Esophagus muscularis mucosa (tissue), 4 donors: Measurements from ENCODE around the gene UBR3. TPM values are rescaled to one million over a fixed set of nuclear protein-coding genes. Genes with fewer than 3 reads are reported as not detected.

Source experiments
- DNase-seq: peaks from one replicate; pipeline ENCODE4 v3.0.0-alpha.2; 2017; ENCODE audit errors: extremely low spot score
- H3K27ac ChIP-seq, 4 donors: fragments of 200-600 bp; sonication (generic); replicated peaks in 1 of 4; 1 replicate in 3 of 4; 2 replicates in 1 of 4; pipeline ENCODE4 v1.5.1; 2016 to 2019; ENCODE audit warnings: mild to moderate bottlenecking in 1 of 4
- H3K27me3 ChIP-seq, 4 donors: fragments of 200-600 bp; sonication (generic); one replicate each; pipeline versions ENCODE4 v1.5.1 to v1.6.0; 2016 to 2019
- H3K36me3 ChIP-seq, 4 donors: fragments of 200-600 bp; sonication (generic); one replicate each; pipeline ENCODE4 v1.5.1; 2016 to 2019
- H3K4me1 ChIP-seq, 4 donors: fragments of 200-600 bp; sonication (generic); one replicate each; pipeline ENCODE4 v1.5.1; 2016 to 2019
- H3K4me3 ChIP-seq, 4 donors: fragments of 200-600 bp; sonication (generic); 1 replicate in 2 of 4; 2 replicates in 2 of 4; pipeline ENCODE4 v1.5.1; 2016 to 2019; ENCODE audit warnings: mild to moderate bottlenecking in 4 of 4, moderate library complexity in 1 of 4
- H3K9me3 ChIP-seq, 4 donors: fragments of 200-600 bp; sonication (generic); 1 replicate in 3 of 4; 2 replicates in 1 of 4; pipeline ENCODE4 v1.5.1; 2016 to 2019
- EP300 ChIP-seq: sonication (generic); formaldehyde crosslinking; IDR thresholded peaks from one replicate; pipeline ENCODE4 v1.6.1; 2017; ENCODE audit warnings: antibody characterized with exemption
- POLR2A ChIP-seq: fragments of 450-650 bp; IDR thresholded peaks from one replicate; pipeline ENCODE4 v1.6.1; 2017; ENCODE audit warnings: antibody characterized with exemption, moderate library complexity, mild to moderate bottlenecking, low read depth
- POLR2AphosphoS5 ChIP-seq, 2 donors: sonication (generic); formaldehyde crosslinking; IDR thresholded peaks; one replicate each; pipeline ENCODE4 v1.6.1; 2017; ENCODE audit warnings: antibody characterized with exemption in 2 of 2
- WGBS: methylation state at CpG from one replicate; pipeline ENCODE4 v1.1.5; 2018; 5-methylcytosine and 5-hydroxymethylcytosine counted together
- intact Hi-C: fragments of 100-400 bp; cut with DNase I; formaldehyde crosslinking; loops from one replicate; pipeline ENCODE4 v1.15.1; 2023
- total RNA-seq, 4 donors: library from RNA; depleted of rRNA; stranded (reverse); fragments of >200 nt; gene quantifications; one replicate each; pipeline versions ENCODE4 v1.1.0 to v1.2.1, GENCODE V29; 2016
- TF ChIP-seq, protein P1 (sequence below), 3 experiments: fragments of 200-600 bp in 2 of 3; fragments of 450-650 bp in 1 of 3; sonication (generic) in 2 of 3; IDR thresholded peaks; one replicate each; pipeline ENCODE4 v1.5.1; 2017 to 2019; ENCODE audit warnings: antibody characterized with exemption in 3 of 3, mild to moderate bottlenecking in 2 of 3, moderate library complexity in 1 of 3

Gene UBR3
- total RNA-seq, 4 donors from 2014 or later = 46.1 to 80.2 (median 58.8) TPM

DNA sequence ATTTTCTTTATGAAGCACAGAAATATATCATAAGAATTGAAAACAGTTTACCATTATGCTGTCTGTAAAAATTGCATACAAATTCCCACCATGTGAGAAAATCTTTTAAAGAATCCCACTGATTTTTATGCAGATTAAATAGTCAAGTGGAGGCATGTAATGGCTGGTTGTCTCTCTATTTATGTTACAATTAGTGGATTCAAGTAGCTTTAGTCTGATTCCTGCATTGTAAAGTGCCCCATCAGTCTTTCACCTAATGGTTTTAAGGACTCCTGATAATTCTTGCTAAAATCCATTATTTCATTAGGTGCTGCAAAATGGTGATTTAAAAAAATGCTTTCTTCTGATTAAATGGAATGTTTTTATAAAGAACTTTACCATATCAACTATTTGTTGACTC, 202.3 kb downstream of the UBR3 start:
- intact Hi-C loops = no loop called here
- DNase-seq = no peak
- TF ChIP-seq, protein P1, sequence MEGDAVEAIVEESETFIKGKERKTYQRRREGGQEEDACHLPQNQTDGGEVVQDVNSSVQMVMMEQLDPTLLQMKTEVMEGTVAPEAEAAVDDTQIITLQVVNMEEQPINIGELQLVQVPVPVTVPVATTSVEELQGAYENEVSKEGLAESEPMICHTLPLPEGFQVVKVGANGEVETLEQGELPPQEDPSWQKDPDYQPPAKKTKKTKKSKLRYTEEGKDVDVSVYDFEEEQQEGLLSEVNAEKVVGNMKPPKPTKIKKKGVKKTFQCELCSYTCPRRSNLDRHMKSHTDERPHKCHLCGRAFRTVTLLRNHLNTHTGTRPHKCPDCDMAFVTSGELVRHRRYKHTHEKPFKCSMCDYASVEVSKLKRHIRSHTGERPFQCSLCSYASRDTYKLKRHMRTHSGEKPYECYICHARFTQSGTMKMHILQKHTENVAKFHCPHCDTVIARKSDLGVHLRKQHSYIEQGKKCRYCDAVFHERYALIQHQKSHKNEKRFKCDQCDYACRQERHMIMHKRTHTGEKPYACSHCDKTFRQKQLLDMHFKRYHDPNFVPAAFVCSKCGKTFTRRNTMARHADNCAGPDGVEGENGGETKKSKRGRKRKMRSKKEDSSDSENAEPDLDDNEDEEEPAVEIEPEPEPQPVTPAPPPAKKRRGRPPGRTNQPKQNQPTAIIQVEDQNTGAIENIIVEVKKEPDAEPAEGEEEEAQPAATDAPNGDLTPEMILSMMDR (IDR thresholded peaks at IDR 0.05) = no peak
- TF ChIP-seq POLR2A (no peak), POLR2AphosphoS5 (IDR thresholded peaks at IDR 0.05) (no peak), EP300 (no peak)

DNA sequence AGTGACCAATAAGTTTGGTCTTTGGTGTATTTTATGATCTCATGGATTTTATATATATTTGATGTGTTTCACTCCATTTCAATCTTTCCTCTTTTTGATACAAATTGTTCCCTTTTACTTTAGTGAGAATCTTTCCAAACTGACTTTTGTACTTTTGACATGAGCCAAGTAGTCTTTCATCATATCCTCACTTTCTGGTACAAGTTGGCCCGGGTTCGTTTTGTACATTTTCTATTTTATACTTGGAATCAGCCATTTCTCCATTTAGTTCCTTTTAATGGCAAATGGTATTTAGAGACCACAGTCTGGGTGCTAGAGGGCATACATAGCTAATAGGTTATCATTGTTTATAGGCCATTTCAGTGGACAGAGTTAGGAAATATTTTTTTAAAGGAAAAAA, 202.8 kb downstream of the UBR3 start:
- Histone ChIP-seq H3K27ac (no peak overlapping the region), H3K27me3 (no peaks in the 10 kb centered on the region), H3K4me3 (no peak overlapping the region), H3K4me1 (no peaks in the 10 kb centered on the region), H3K36me3 (peaks cover 0 to 33% (median 15%) of the 10 kb centered on the region in 4 donors), H3K9me3 (no peaks in the 10 kb centered on the region)
- no peak for DNase-seq
- no peak for TF ChIP-seq POLR2A
- TF ChIP-seq, protein P1 (IDR thresholded peaks at IDR 0.05) = no peak
- TF ChIP-seq EP300 = no peak
- no peak for TF ChIP-seq POLR2AphosphoS5 (IDR thresholded peaks at IDR 0.05)
- intact Hi-C loops = no loop called here
- 70% methylated on average over 2 of the region's 2 CpGs for WGBS

More for the DNA sequence above, 202.3 kb downstream of the UBR3 start:
- Histone ChIP-seq H3K27ac (no peak overlapping the region), H3K27me3 (no peaks in the 10 kb centered on the region), H3K36me3 (peaks cover 0 to 33% (median 15%) of the 10 kb centered on the region in 4 donors), H3K4me3 (no peak overlapping the region), H3K4me1 (no peaks in the 10 kb centered on the region), H3K9me3 (no peaks in the 10 kb centered on the region)

DNA sequence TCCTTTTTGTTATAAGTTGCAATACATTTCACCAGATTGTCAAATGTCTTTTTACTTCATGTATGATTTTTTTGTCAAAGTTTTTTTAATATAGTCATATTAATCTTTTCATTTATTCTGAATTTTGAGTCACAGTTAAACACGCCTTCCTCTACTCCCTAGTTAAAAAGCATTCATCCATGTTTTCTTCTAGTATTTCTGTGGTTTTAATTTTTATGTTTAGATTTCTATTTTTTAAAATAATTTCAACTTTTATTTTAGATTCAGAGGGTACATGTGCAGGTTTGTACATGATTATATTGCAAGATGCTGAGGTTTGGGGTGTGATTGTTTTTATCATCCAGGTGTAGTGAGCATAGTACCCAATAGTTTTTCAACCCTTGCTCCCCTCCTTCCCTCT, 204.0 kb downstream of the UBR3 start:
- peaks cover 0 to 33% (median 15%) of the 10 kb centered on the region in 4 donors for H3K36me3 ChIP-seq
- H3K27me3 ChIP-seq = no peaks in the 10 kb centered on the region
- intact Hi-C loops = no loop called here
- no peak for DNase-seq
- H3K27ac ChIP-seq = no peak overlapping the region
- H3K4me1 ChIP-seq = no peaks in the 10 kb centered on the region
- TF ChIP-seq POLR2AphosphoS5 (IDR thresholded peaks at IDR 0.05) (no peak), POLR2A (no peak), EP300 (no peak)
- TF ChIP-seq, protein P1 (IDR thresholded peaks at IDR 0.05) = no peak
- no peak overlapping the region for H3K4me3 ChIP-seq
- H3K9me3 ChIP-seq = no peaks in the 10 kb centered on the region
- 97% methylated on average over 1 of the region's 1 CpG for WGBS

DNA sequence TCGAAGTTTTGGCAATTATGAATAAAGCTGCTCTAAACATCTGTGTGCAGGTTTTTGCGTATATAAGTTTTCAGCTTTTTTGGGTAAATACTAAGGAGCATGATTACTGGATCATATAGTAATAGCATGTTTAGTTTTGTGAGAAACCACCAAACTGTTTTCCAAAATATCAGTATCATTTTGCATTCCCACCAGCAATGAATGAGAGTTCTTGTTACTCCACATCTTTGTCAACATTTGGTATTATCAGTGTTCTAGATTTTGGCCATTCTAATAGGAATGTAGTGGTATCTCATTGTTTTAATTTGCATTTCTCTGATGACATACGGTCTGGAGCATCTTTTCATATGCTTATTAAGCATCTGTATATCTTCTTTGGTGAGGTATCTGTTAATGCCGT, 207.3 kb downstream of the UBR3 start:
- 70% methylated on average over 4 of the region's 4 CpGs for WGBS
- no peak for TF ChIP-seq EP300
- no peak for TF ChIP-seq POLR2A
- TF ChIP-seq POLR2AphosphoS5 (IDR thresholded peaks at IDR 0.05) = no peak
- no peaks in the 10 kb centered on the region for H3K4me1 ChIP-seq
- no peak overlapping the region for H3K27ac ChIP-seq
- no peaks in the 10 kb centered on the region for H3K27me3 ChIP-seq
- peaks cover 0 to 24% (median 10%) of the 10 kb centered on the region in 4 donors for H3K36me3 ChIP-seq
- H3K4me3 ChIP-seq = no peak overlapping the region
- H3K9me3 ChIP-seq = no peaks in the 10 kb centered on the region
- DNase-seq = no peak
- intact Hi-C loops = no loop called here

DNA sequence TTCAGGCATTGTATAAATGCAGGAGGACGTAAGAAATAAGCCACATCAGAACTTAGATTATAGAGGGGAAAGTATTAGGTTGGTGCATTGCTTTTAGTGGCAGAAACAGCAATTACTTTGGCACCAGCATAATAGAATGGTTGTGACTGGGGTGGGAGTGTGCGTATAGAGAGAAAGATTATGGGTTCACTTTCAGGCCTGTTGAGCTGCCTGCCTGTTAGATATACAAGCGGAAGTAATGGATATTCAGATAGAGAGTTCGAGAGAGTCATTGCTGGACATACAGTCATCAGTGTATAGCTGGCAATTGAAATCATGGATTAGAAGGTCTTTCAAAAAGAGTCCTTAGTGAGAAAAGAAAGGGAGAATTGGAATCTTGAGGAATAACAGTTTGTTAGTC, 211.5 kb downstream of the UBR3 start:
- WGBS = 94% methylated on average over 4 of the region's 4 CpGs
- Histone ChIP-seq H3K4me3 (no peak overlapping the region), H3K27ac (no peak overlapping the region), H3K36me3 (peaks cover 5 to 22% (median 13%) of the 10 kb centered on the region in 4 donors), H3K4me1 (no peaks in the 10 kb centered on the region), H3K27me3 (no peaks in the 10 kb centered on the region), H3K9me3 (no peaks in the 10 kb centered on the region)
- intact Hi-C loops = no loop called here
- no peak for DNase-seq
- TF ChIP-seq POLR2A = no peak
- TF ChIP-seq POLR2AphosphoS5 (IDR thresholded peaks at IDR 0.05) = no peak
- TF ChIP-seq, protein P1 (IDR thresholded peaks at IDR 0.05) = no peak
- TF ChIP-seq EP300 = no peak
